Tibial nerve (tissue), 4 donors: ENCODE measurements around the gene CALML5.

Experiments
- EP300 ChIP-seq, 2 donors: sonication (generic); formaldehyde crosslinking; IDR thresholded peaks; one replicate each; pipeline ENCODE4 v1.6.1; 2017; ENCODE audit warnings: antibody characterized with exemption in 2 of 2, mild to moderate bottlenecking in 1 of 2
- POLR2A ChIP-seq, 2 donors: fragments of 450-650 bp; IDR thresholded peaks; one replicate each; pipeline ENCODE4 v1.6.1; 2017; ENCODE audit warnings: antibody characterized with exemption in 2 of 2, mild to moderate bottlenecking in 2 of 2, moderate library complexity in 2 of 2
- TF ChIP-seq, protein P1 (sequence below), 5 experiments: fragments of 200-600 bp in 3 of 5; fragments of 450-650 bp in 2 of 5; sonication (generic) in 3 of 5; IDR thresholded peaks; one replicate each; pipeline ENCODE4 v1.5.1; 2016 to 2019; ENCODE audit warnings: antibody characterized with exemption in 5 of 5, mild to moderate bottlenecking in 3 of 5, moderate library complexity in 2 of 5

DNA sequence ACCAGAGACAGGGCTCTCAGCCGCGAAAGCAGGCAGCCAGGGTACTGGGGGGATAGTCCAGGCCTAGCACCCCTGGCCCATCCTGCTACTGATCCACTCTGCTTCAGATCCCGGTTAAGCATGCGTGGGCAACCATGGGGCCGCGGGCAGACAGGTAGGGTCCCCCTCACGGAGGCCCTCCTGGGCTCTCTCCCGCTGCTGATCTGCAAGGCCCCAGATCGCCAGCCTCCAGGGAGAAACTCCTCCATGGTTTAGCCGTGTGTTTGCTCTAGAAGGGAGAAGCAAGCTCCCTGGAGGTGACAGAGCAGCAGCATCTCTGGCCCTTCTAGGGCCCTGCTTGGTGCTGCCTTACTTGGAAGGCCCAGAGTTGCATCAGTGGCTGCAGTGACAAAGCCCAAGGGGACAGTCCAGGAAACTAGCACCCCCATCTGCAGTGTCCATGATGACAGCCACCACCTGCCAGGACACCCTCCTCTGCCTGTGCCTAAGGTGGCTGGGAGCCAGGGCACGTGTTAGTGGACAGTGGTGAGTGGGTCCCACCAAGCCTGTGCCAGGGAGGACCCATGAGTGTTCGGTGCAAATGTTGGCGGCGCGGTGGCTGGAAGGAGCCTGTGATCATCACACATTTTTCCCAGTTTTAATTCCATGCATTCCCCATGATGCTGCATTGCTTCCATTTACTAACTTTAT is 29.2 kb downstream of the CALML5 start:
- TF ChIP-seq, protein P1, sequence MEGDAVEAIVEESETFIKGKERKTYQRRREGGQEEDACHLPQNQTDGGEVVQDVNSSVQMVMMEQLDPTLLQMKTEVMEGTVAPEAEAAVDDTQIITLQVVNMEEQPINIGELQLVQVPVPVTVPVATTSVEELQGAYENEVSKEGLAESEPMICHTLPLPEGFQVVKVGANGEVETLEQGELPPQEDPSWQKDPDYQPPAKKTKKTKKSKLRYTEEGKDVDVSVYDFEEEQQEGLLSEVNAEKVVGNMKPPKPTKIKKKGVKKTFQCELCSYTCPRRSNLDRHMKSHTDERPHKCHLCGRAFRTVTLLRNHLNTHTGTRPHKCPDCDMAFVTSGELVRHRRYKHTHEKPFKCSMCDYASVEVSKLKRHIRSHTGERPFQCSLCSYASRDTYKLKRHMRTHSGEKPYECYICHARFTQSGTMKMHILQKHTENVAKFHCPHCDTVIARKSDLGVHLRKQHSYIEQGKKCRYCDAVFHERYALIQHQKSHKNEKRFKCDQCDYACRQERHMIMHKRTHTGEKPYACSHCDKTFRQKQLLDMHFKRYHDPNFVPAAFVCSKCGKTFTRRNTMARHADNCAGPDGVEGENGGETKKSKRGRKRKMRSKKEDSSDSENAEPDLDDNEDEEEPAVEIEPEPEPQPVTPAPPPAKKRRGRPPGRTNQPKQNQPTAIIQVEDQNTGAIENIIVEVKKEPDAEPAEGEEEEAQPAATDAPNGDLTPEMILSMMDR (IDR thresholded peaks at IDR 0.05), result no peak
- TF ChIP-seq EP300 (IDR thresholded peaks at IDR 0.05) (no peak), POLR2A (IDR thresholded peaks at IDR 0.05) (no peak)
